GM12873 (cell line): ENCODE results near the gene MEGF11.

Experiments used
- TF ChIP-seq, protein P1 (sequence below): IDR thresholded peaks from 2 replicates; pipeline ENCODE4 v1.5.1; 2012; ENCODE audit warnings: low read depth, mild to moderate bottlenecking, moderate library complexity, low read length, control low read depth; ENCODE audit not compliant: insufficient read depth; ENCODE audit errors: missing control alignments

MEGF11 gene

DNA sequence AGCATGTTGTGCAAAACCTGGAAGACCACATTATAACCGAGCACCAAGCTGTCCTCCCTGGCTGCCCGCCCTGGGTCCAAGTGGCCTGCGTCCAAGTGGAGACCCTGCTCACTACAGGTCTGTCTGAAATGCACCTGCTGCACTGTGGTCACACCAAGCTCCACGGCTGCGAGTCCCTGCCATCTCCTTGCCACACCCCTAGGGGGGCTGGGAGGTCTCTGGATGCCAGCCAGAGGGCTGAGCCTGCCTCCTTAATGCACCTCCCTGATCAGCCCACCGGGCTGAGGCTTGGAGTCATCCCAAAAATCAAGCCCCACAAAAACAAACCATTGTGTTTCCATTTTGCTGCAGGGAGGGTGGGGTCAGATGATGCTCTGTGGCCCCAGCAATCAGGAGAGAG lies 187.1 kb downstream of the MEGF11 start:
- TF ChIP-seq, protein P1, sequence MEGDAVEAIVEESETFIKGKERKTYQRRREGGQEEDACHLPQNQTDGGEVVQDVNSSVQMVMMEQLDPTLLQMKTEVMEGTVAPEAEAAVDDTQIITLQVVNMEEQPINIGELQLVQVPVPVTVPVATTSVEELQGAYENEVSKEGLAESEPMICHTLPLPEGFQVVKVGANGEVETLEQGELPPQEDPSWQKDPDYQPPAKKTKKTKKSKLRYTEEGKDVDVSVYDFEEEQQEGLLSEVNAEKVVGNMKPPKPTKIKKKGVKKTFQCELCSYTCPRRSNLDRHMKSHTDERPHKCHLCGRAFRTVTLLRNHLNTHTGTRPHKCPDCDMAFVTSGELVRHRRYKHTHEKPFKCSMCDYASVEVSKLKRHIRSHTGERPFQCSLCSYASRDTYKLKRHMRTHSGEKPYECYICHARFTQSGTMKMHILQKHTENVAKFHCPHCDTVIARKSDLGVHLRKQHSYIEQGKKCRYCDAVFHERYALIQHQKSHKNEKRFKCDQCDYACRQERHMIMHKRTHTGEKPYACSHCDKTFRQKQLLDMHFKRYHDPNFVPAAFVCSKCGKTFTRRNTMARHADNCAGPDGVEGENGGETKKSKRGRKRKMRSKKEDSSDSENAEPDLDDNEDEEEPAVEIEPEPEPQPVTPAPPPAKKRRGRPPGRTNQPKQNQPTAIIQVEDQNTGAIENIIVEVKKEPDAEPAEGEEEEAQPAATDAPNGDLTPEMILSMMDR: no peak

DNA sequence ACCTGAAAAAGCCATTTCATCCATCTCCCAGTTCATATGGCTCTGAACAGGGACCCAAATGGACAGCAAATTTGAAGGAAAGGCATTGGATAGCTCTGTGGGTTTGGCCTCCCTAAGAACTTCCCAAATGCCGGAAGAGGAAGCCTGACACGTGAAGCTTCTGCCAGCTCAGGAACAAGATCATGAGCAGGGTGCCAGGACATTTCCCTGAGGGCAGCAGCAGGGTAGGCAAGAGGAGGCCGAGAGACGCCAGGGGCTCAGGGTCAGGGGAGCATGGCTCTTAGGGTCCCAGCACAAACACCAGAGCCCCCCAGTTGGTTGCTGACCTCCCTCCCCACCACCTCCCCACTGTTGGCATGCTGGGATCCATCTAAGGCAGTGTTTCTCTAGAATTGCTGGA lies 187.5 kb downstream of the MEGF11 start:
- TF ChIP-seq, protein P1: no peak

DNA sequence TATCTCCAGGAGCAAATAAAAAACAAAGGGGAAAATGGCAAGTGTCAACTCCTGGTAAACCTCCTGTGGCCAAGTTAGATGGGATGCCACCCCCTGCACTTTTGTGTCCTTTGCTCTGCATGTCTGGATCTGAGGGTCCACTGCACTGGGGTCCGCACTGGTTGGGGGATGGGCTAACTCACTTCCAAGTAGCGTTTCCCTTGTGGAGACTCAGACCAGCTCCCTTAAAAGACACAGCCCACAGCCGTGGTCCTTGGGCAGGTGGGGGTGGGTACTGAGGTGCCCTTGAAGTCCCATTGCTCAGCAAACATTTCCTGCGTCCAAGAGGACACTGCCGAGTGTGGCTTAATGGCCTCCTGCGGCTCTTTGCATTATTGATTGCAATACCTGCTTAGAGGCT lies 188.2 kb downstream of the MEGF11 start:
- TF ChIP-seq, protein P1: no peak

DNA sequence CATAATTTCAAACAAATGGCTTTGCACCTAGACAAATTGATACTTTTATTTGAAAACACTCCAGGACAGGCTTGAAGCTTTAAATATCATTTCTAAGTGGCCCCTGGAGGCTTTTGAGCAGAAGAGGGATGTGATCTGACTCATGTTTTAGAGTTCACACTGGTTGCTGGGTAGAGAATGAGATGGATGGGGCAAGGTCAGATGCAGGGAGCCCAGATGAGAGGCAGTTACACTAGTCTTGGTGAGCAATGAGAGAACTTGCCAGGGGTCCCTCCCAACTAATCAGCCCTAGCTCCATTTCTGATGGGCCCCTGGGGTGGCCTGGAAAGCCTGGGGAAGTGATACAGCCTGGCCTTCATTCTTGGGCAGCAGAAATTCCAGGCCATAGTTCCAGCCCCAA lies 190.4 kb downstream of the MEGF11 start:
- TF ChIP-seq, protein P1: no peak

DNA sequence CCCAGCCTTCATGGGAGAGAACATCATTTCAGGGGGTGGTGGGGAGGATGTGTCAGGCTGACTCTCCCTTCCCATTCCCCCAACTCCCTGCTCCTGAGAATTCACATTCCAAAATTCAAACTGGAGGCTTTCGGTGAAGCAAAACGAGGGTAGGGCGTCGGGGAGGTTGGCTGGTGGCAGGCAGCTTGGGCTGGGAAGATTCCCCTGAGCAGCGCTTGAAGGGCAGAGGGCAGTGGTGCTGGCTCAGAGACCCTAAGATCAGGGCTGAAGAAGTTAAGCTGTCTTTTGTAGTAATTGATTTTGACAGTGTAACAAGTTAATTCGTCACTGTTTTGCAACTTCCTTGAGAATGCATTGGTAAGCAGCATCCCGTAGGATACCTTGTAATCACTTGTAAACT lies 196.5 kb downstream of the MEGF11 start:
- TF ChIP-seq, protein P1: no peak

DNA sequence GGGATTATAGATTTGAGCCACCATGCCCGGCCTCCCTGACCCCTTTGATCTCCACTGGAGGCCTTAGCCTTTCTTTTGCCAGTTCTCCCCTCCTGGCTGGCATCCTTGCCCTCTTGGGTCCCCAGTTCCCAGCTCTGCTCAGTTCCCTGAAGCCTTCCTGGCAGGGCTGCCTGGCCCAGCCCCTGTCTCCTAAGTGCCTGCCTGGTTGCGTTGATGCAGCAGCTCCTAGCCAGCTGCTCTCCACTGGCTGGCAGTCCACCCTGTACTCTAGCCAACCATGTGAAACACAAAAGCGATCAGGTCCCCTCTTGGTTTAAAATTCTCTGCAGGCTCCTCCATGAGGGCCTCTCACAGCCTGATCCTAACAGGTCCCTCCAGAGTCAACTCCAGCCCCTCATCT lies 199.6 kb downstream of the MEGF11 start:
- TF ChIP-seq, protein P1: no peak

DNA sequence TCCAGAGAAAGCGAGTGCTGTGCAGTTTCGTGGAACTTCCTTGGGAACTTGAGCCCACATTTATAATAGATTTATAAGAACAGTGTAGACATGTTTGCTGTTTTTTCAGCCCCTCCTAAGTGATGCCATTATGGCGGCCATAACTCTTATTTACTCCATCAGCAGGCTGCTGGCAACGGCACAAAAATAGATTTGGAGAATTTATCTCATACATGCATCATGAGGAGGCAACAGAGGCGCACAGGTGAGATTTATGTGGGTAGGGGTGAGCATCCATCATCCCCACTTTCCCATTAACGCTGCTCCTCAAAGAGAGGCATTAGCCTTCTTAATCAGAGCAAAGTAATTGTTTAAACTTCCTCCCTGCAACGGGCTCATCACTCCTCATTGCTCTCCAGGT lies 201.7 kb downstream of the MEGF11 start:
- TF ChIP-seq, protein P1: no peak
